Endothelial cell of umbilical vein (primary cell): Measurements from ENCODE around the gene PEX7. TPM values are rescaled to one million over a fixed set of nuclear protein-coding genes. Genes with fewer than 3 reads are reported as not detected.

ENCODE experiments used
- BruUV-seq: library from RNA; stranded (reverse); fragments of 400-500 nt; replicated peaks from 2 replicates; lab custom pipeline; 2021; lab: Mats Ljungman, UMichigan
- CTCF ChIA-PET: fragments of 300-600, 350-600 bp; sonication (Branson Sonifier 250); formaldehyde crosslinking; loops from one replicate; lab custom pipeline; 2021; ENCODE audit warnings: antibody characterized with exemption, inconsistent platforms; lab: Charles Lee
- POLR2A ChIA-PET: fragments of 300-600, 350-600 bp; sonication (Branson Sonifier 250); formaldehyde crosslinking; loops from one replicate; lab custom pipeline; 2021; ENCODE audit warnings: antibody characterized with exemption, inconsistent platforms; lab: Charles Lee
- DNase-seq: peaks from one replicate; pipeline ENCODE4 v3.0.0-alpha.2; 2011; ENCODE audit warnings: low read depth, low spot score
- FAIRE-seq: peaks from 2 replicates; lab custom pipeline; 2011; peaks lifted over from hg19 to GRCh38; lab: Jason Lieb, UNC
- H2AFZ ChIP-seq: 2 replicates; pipeline ENCODE4 v1.6.0; 2012; ENCODE audit warnings: low read depth, low read length, control low read depth, inconsistent platforms
- H3K27ac ChIP-seq: 2 replicates; pipeline ENCODE4 v1.5.1; 2011; ENCODE audit warnings: low read depth, mild to moderate bottlenecking, control low read depth, low read length, moderate library complexity; ENCODE audit not compliant: insufficient read depth
- H3K27me3 ChIP-seq, 2 experiments: 2 replicates each; pipeline versions ENCODE4 v1.6.0 to v1.6.1; 2011; ENCODE audit warnings: low read length in 2 of 2, mixed read lengths in 1 of 2; ENCODE audit not compliant: control insufficient read depth in 2 of 2, insufficient read depth in 2 of 2
- H3K36me3 ChIP-seq, 2 experiments: 2 replicates in 1 of 2; 3 replicates in 1 of 2; pipeline ENCODE4 v1.5.1; 2011; ENCODE audit warnings: low read length in 2 of 2, mild to moderate bottlenecking in 1 of 2, moderate library complexity in 1 of 2; ENCODE audit not compliant: control insufficient read depth in 2 of 2, insufficient read depth in 2 of 2; ENCODE audit errors: extremely low read depth in 1 of 2
- H3K4me1 ChIP-seq: 3 replicates; pipeline ENCODE4 v1.5.1; 2011; ENCODE audit warnings: mild to moderate bottlenecking, low read length; ENCODE audit not compliant: control insufficient read depth, insufficient read depth; ENCODE audit errors: extremely low read depth
- H3K4me2 ChIP-seq: 2 replicates; pipeline ENCODE4 v1.6.1; 2011; ENCODE audit warnings: low read length, control low read depth, mixed read lengths; ENCODE audit not compliant: insufficient read depth
- H3K4me3 ChIP-seq, 3 experiments: fragments of 200-600 bp in 1 of 3; sonication (generic), shearing (Covaris generic) in 1 of 3; replicated peaks in 1 of 3; 2 replicates each; pipeline ENCODE4 v1.5.1; 2011 to 2016; ENCODE audit warnings: control low read depth in 3 of 3, low read length in 3 of 3, mild to moderate bottlenecking in 2 of 3, inconsistent platforms in 1 of 3, low read depth in 1 of 3, moderate library complexity in 1 of 3; ENCODE audit not compliant: insufficient read depth in 1 of 3
- H3K79me2 ChIP-seq: 2 replicates; pipeline ENCODE4 v1.6.0; 2012; ENCODE audit warnings: low read length, inconsistent platforms; ENCODE audit not compliant: control insufficient read depth, insufficient read depth
- H3K9ac ChIP-seq: replicated peaks from 2 replicates; pipeline ENCODE3; 2011; ENCODE audit warnings: low read length, control low read depth; ENCODE audit not compliant: insufficient read depth; ENCODE audit errors: extremely low read depth
- H3K9me1 ChIP-seq: replicated peaks from 3 replicates; pipeline ENCODE4 v1.6.0; 2011; ENCODE audit warnings: mild to moderate bottlenecking, low read length; ENCODE audit not compliant: control insufficient read depth, insufficient read depth; ENCODE audit errors: extremely low read depth
- H3K9me3 ChIP-seq: replicated peaks from 2 replicates; pipeline ENCODE4 v1.5.1; 2012; ENCODE audit warnings: low read length, inconsistent platforms; ENCODE audit not compliant: control insufficient read depth, insufficient read depth
- H4K20me1 ChIP-seq: replicated peaks from 2 replicates; pipeline ENCODE3; 2011; ENCODE audit warnings: mild to moderate bottlenecking, low read length; ENCODE audit not compliant: control insufficient read depth, insufficient read depth; ENCODE audit errors: extremely low read depth
- EZH2 ChIP-seq: IDR thresholded peaks from 2 replicates; pipeline ENCODE4 v1.6.1; 2012; ENCODE audit warnings: borderline replicate concordance, low read depth, mild to moderate bottlenecking, moderate library complexity, low read length, inconsistent platforms; ENCODE audit not compliant: severe bottlenecking
- FOS ChIP-seq: IDR thresholded peaks from 2 replicates; pipeline ENCODE4 v1.6.1; 2011; ENCODE audit warnings: mild to moderate bottlenecking, low read length, moderate library complexity, borderline replicate concordance; ENCODE audit not compliant: insufficient read depth
- GATA2 ChIP-seq: IDR thresholded peaks from 2 replicates; pipeline ENCODE4 v1.7.0; 2011; ENCODE audit warnings: low read depth, mild to moderate bottlenecking, moderate library complexity, mixed read lengths, low read length; ENCODE audit not compliant: insufficient read length, insufficient read depth
- JUN ChIP-seq: IDR thresholded peaks from 2 replicates; pipeline ENCODE4 v1.6.1; 2011; ENCODE audit warnings: borderline replicate concordance, low read depth; ENCODE audit not compliant: insufficient read length, insufficient read depth
- MAX ChIP-seq: IDR thresholded peaks from 2 replicates; pipeline ENCODE4 v1.6.1; 2011; ENCODE audit not compliant: insufficient read depth, insufficient read length
- MYC ChIP-seq: IDR thresholded peaks from one replicate; pipeline ENCODE4 v1.6.1; 2011; ENCODE audit warnings: mild to moderate bottlenecking, low read depth, low read length
- POLR2A ChIP-seq: IDR thresholded peaks from 2 replicates; pipeline ENCODE4 v1.6.1; 2012; ENCODE audit warnings: low read depth, mild to moderate bottlenecking, control low read depth, low read length
- POLR2AphosphoS5 ChIP-seq: IDR thresholded peaks from 2 replicates; pipeline ENCODE4 v1.6.1; 2012; ENCODE audit warnings: low read depth, mild to moderate bottlenecking, control low read depth, low read length, moderate library complexity; ENCODE audit not compliant: insufficient read depth
- dilution Hi-C: fragments of 300-500 bp; cut with MboI; formaldehyde crosslinking; loops from one replicate; pipeline ENCODE4 v1.15.0; 2019; ENCODE audit warnings: low sequenced_read_pairs; ENCODE audit not compliant: extremely low pct_ligation_motif_present
- intact Hi-C: fragments of 100-400 bp; cut with micrococcal nuclease; formaldehyde crosslinking; loops from one replicate; pipeline ENCODE4 v1.10.0; 2022
- polyA plus RNA-seq, 4 experiments: library from polyadenylated mRNA; depleted of rRNA in 3 of 4; stranded (reverse) in 3 of 4; unstranded in 1 of 4; fragments of >200 nt; gene quantifications; 2 replicates each; pipeline versions ENCODE4 v1.2.1 to v1.2.3, GENCODE V29; 2011 to 2012; ENCODE audit warnings: missing spikeins in 1 of 4
- total RNA-seq: library from RNA; stranded (reverse); gene quantifications from 2 replicates; pipeline ENCODE4 v1.2.3, GENCODE V29; 2021
- TF ChIP-seq, protein P1 (sequence below), 2 donors: IDR thresholded peaks; 1 replicate in 1 of 2; 2 replicates in 1 of 2; pipeline ENCODE4 v1.5.1; 2011; ENCODE audit warnings: low read length in 2 of 2, mild to moderate bottlenecking in 2 of 2, moderate library complexity in 2 of 2, control low read depth in 1 of 2, inconsistent platforms in 1 of 2, low read depth in 1 of 2; ENCODE audit not compliant: insufficient read depth in 1 of 2; ENCODE audit errors: extremely low read depth in 1 of 2

The PEX7 gene
- total and polyA plus RNA-seq, 2 donors (not counting 3 experiments of a cell fraction or from before 2014, with no cell fraction given), result 3.7 to 5.7 TPM

DNA sequence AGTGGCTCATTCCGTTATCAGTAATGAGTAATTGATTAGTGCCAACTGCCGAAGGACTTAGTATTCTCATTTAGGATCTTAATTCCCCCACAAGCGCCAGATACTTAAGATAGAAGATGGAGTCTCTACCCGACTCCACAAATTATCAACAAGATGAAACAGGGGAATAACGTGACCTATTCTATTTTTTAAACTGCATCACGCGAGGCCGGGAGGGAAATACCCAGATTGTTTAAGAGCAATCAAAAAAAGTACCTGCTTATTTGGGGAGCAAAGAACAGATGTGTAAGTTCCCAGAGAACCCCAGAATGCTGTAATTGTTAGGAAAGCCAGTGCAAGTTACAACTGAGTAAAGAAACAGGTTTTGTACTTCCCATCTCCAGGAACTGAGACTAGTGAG lies 29.0 kb upstream of the PEX7 start:
- H3K4me2 ChIP-seq, result peak overlapping the region; percentile 47
- POLR2A ChIA-PET, result no interaction called here
- no peak for DNase-seq
- dilution Hi-C loops (no loop called here), intact Hi-C loops (loop anchor here (1.0 to 5.0 kb wide), 6 partner anchors 29 to 505 kb away; partner anchors contain the start of genes BCLAF1, PEX7 and SLC35D3)
- H3K4me3 ChIP-seq, result peak overlapping the region in 2 of 3 experiments; percentile 60 to 86
- no peaks in the 10 kb centered on the region for H4K20me1 ChIP-seq
- H3K27ac ChIP-seq, result no peak overlapping the region
- no peaks in the 10 kb centered on the region for H3K36me3 ChIP-seq
- no peak overlapping the region for H3K9ac ChIP-seq
- no peak for TF ChIP-seq EZH2
- no peak for TF ChIP-seq GATA2
- no peak for TF ChIP-seq MAX
- TF ChIP-seq POLR2AphosphoS5, result no peak
- TF ChIP-seq FOS, result no peak
- TF ChIP-seq, protein P1, sequence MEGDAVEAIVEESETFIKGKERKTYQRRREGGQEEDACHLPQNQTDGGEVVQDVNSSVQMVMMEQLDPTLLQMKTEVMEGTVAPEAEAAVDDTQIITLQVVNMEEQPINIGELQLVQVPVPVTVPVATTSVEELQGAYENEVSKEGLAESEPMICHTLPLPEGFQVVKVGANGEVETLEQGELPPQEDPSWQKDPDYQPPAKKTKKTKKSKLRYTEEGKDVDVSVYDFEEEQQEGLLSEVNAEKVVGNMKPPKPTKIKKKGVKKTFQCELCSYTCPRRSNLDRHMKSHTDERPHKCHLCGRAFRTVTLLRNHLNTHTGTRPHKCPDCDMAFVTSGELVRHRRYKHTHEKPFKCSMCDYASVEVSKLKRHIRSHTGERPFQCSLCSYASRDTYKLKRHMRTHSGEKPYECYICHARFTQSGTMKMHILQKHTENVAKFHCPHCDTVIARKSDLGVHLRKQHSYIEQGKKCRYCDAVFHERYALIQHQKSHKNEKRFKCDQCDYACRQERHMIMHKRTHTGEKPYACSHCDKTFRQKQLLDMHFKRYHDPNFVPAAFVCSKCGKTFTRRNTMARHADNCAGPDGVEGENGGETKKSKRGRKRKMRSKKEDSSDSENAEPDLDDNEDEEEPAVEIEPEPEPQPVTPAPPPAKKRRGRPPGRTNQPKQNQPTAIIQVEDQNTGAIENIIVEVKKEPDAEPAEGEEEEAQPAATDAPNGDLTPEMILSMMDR (IDR thresholded peaks at IDR 0.05; ENCODE audit: extremely low read depth in 1 of 2, insufficient read depth in 1 of 2, low read depth in 1 of 2, low read length in 2 of 2), result no peak
- TF ChIP-seq POLR2A, result no peak
- TF ChIP-seq JUN, result no peak
- TF ChIP-seq MYC, result no peak
- CTCF ChIA-PET, result interaction anchor here (0.7 to 8.7 kb wide), 17 partner anchors 9 to 445 kb away, joined by 3 to 708 read pairs (median 18); partner anchors contain the start of gene MAP7
- peaks cover 9% of the 10 kb centered on the region for H3K4me1 ChIP-seq
- H3K27me3 ChIP-seq, result no peaks in the 10 kb centered on the region
- no peaks in the 10 kb centered on the region for H3K9me3 ChIP-seq
- no peaks in the 10 kb centered on the region for H3K9me1 ChIP-seq
- H2AFZ ChIP-seq, result peak overlapping the region; percentile 93
- no peak for FAIRE-seq
- TSS peak; percentile 24 for BruUV-seq
- peaks cover 20% of the 10 kb centered on the region for H3K79me2 ChIP-seq
